Lower leg skin (tissue), 3 donors: ENCODE measurements around the gene PPFIA1.

Experiments used
- POLR2A ChIP-seq, 2 donors: fragments of 450-650 bp; IDR thresholded peaks; one replicate each; pipeline ENCODE4 v1.6.1; 2016 to 2017; ENCODE audit warnings: antibody characterized with exemption in 2 of 2, mild to moderate bottlenecking in 1 of 2, moderate library complexity in 1 of 2
- TF ChIP-seq, protein P1 (sequence below), 3 donors: fragments of 450-650 bp; IDR thresholded peaks; one replicate each; pipeline ENCODE4 v1.5.1; 2016; ENCODE audit warnings: antibody characterized with exemption in 3 of 3, mild to moderate bottlenecking in 3 of 3, moderate library complexity in 2 of 3

DNA sequence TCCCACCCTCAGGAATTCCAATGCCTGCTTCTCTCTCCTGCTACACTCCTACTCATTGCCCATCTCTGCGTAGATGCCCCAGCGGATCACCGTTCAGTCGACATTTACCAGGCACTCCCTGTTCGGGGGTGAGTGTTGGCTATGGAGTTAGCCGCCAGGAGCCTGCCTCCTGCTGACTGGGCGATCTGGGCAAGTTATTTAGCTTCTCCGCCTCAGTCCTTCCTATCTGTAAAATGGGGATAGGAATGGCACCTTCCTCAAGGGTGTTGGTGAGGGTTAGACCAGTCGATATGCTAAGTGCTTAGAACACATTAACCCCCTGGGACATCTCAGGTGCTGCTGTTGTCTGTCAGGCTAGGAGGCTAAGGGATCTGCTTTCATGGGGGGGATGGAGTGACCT, 36.5 kb upstream of the PPFIA1 start:
- TF ChIP-seq, protein P1, sequence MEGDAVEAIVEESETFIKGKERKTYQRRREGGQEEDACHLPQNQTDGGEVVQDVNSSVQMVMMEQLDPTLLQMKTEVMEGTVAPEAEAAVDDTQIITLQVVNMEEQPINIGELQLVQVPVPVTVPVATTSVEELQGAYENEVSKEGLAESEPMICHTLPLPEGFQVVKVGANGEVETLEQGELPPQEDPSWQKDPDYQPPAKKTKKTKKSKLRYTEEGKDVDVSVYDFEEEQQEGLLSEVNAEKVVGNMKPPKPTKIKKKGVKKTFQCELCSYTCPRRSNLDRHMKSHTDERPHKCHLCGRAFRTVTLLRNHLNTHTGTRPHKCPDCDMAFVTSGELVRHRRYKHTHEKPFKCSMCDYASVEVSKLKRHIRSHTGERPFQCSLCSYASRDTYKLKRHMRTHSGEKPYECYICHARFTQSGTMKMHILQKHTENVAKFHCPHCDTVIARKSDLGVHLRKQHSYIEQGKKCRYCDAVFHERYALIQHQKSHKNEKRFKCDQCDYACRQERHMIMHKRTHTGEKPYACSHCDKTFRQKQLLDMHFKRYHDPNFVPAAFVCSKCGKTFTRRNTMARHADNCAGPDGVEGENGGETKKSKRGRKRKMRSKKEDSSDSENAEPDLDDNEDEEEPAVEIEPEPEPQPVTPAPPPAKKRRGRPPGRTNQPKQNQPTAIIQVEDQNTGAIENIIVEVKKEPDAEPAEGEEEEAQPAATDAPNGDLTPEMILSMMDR (IDR thresholded peaks at IDR 0.05): no peak
- TF ChIP-seq POLR2A (IDR thresholded peaks at IDR 0.05): no peak
